ENCODE data around the gene FANK1.
"Not testable (repeated sequence)": the region's sequence is repeated elsewhere in the genome, so short reads cannot be mapped to it uniquely, and the experiment has no call there.

FANK1 gene

DNA sequence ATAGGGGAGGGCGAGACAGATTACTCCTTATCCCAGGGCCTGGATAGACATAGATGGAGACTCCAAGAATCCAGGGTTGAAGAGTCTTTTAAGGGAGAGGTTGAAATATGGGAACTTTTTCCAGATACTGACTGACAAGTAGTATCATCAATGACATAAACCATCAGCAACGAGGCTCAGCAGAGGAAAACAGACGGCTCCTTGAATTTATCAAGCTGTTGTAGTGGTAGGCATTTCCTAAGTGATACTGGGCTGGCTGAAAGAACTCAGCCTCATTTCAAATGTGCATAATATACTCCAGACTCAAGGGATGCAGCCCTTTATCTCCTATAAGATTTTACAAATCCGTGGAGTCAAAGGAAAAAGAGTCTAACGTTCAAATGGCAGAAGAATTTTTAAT lies 150.5 kb downstream of the FANK1 start:
- no peaks in the 10 kb centered on the region for H3K27me3 ChIP-seq (ENCODE audit: control insufficient read depth, insufficient read depth, low read length)
- H3K9ac ChIP-seq (ENCODE audit: low read length): no peak overlapping the region
- no peaks in the 10 kb centered on the region for H3K36me3 ChIP-seq (ENCODE audit: control insufficient read depth, insufficient read depth, low read length)
- H3K9me3 ChIP-seq (ENCODE audit: control insufficient read depth, low read length): no peaks in the 10 kb centered on the region
- H3K4me3 ChIP-seq (ENCODE audit: low read length): no peak overlapping the region
- peaks cover 11% of the 10 kb centered on the region for H3K4me1 ChIP-seq (ENCODE audit: control insufficient read depth, insufficient read depth, low read length)

DNA sequence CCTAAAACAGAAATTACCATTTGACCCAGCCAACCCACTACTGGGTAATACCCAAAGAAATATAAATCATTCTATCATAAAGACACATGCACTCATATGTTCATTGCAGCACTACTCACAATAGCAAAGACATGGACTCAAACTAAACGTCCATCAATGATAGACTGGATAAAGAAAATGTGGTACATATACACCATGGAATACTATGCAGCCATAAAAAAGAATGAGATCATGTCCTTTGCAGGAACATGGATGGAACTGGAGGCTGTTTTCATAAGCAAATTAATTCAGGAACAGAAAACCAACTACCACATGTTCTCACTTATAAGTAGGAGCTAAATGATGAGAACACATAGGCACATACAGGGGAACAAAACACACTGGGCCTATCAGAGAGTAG lies 151.4 kb downstream of the FANK1 start:
- not testable (repeated sequence) for H3K9ac ChIP-seq (ENCODE audit: low read length); H3K36me3 ChIP-seq (ENCODE audit: control insufficient read depth, insufficient read depth, low read length); H3K4me3 ChIP-seq (ENCODE audit: low read length); H3K4me1 ChIP-seq (ENCODE audit: control insufficient read depth, insufficient read depth, low read length); H3K27me3 ChIP-seq (ENCODE audit: control insufficient read depth, insufficient read depth, low read length); H3K9me3 ChIP-seq (ENCODE audit: control insufficient read depth, low read length)

GRCh38 chr10:126049759-126050700 lies 153.7 kb downstream of the FANK1 start:
- Histone ChIP-seq H3K9ac (ENCODE audit: low read length) (no peak overlapping the region), H3K9me3 (ENCODE audit: control insufficient read depth, low read length) (no peaks in the 10 kb centered on the region), H3K36me3 (ENCODE audit: control insufficient read depth, insufficient read depth, low read length) (no peaks in the 10 kb centered on the region), H3K4me3 (ENCODE audit: low read length) (no peak overlapping the region), H3K27me3 (ENCODE audit: control insufficient read depth, insufficient read depth, low read length) (no peaks in the 10 kb centered on the region), H3K4me1 (ENCODE audit: control insufficient read depth, insufficient read depth, low read length) (no peaks in the 10 kb centered on the region)

DNA sequence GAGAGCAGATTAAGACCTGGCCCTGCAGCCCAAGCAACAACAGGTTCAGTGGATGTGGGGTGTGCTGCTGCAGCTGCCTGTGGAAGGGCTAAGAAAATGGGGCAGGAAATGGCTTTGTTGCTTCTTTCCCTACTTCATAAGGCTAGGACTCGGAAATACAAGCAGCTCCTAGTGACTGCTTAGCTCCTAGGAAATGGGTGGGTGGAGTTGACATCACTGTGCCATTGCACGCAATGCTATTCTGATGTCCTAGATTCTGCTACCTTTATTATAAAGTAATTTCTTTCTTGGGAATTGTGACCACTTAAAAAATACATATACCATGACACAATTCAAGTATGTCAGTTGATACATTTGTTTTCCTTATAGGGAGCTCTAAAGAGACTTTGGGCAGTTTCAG lies 155.8 kb downstream of the FANK1 start:
- H3K4me1 ChIP-seq (ENCODE audit: control insufficient read depth, insufficient read depth, low read length): no peaks in the 10 kb centered on the region
- H3K27me3 ChIP-seq (ENCODE audit: control insufficient read depth, insufficient read depth, low read length): no peaks in the 10 kb centered on the region
- H3K9ac ChIP-seq (ENCODE audit: low read length): no peak overlapping the region
- no peaks in the 10 kb centered on the region for H3K9me3 ChIP-seq (ENCODE audit: control insufficient read depth, low read length)
- H3K4me3 ChIP-seq (ENCODE audit: low read length): no peak overlapping the region
- H3K36me3 ChIP-seq (ENCODE audit: control insufficient read depth, insufficient read depth, low read length): no peaks in the 10 kb centered on the region

DNA sequence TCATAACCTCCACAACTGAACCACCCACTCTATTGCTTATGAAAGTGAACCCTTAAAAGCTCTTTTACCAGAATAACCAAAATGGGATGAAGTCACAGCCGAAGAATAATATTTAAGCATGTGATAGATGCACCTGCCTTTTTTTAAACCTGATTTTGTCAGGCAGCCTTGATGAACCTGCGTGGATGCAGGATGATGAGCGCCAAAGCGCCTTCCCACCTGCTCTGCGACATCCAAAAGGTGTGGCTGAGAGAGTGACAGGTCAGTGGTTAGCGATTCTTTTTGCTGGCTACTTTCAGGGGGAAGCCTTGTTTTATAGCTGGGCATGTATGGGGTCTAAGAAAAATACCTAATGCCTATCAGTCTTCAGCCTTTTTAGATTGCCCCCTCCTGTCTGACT lies 157.8 kb downstream of the FANK1 start:
- Histone ChIP-seq H3K9ac (ENCODE audit: low read length) (no peak overlapping the region), H3K4me1 (ENCODE audit: control insufficient read depth, insufficient read depth, low read length) (no peaks in the 10 kb centered on the region), H3K9me3 (ENCODE audit: control insufficient read depth, low read length) (no peaks in the 10 kb centered on the region), H3K27me3 (ENCODE audit: control insufficient read depth, insufficient read depth, low read length) (no peaks in the 10 kb centered on the region), H3K4me3 (ENCODE audit: low read length) (no peak overlapping the region), H3K36me3 (ENCODE audit: control insufficient read depth, insufficient read depth, low read length) (no peaks in the 10 kb centered on the region)

GRCh38 chr10:126057494-126057893 lies 161.1 kb downstream of the FANK1 start:
- no peaks in the 10 kb centered on the region for H3K36me3 ChIP-seq (ENCODE audit: control insufficient read depth, insufficient read depth, low read length)
- H3K4me1 ChIP-seq (ENCODE audit: control insufficient read depth, insufficient read depth, low read length): no peaks in the 10 kb centered on the region
- H3K27me3 ChIP-seq (ENCODE audit: control insufficient read depth, insufficient read depth, low read length): no peaks in the 10 kb centered on the region
- H3K9ac ChIP-seq (ENCODE audit: low read length): no peak overlapping the region
- no peaks in the 10 kb centered on the region for H3K9me3 ChIP-seq (ENCODE audit: control insufficient read depth, low read length)
- no peak overlapping the region for H3K4me3 ChIP-seq (ENCODE audit: low read length)

- Histone ChIP-seq H3K4me1 (ENCODE audit: control insufficient read depth, insufficient read depth, low read length) (no peaks in the 10 kb centered on the region), H3K27me3 (ENCODE audit: control insufficient read depth, insufficient read depth, low read length) (no peaks in the 10 kb centered on the region), H3K9ac (ENCODE audit: low read length) (no peak overlapping the region), H3K4me3 (ENCODE audit: low read length) (no peak overlapping the region), H3K36me3 (ENCODE audit: control insufficient read depth, insufficient read depth, low read length) (no peaks in the 10 kb centered on the region), H3K9me3 (ENCODE audit: control insufficient read depth, low read length) (no peaks in the 10 kb centered on the region)
Measured at GRCh38 chr10:126058104-126058503, 161.7 kb downstream of the FANK1 start.

GRCh38 chr10:126058507-126058906 lies 162.1 kb downstream of the FANK1 start:
- no peaks in the 10 kb centered on the region for H3K9me3 ChIP-seq (ENCODE audit: control insufficient read depth, low read length)
- H3K27me3 ChIP-seq (ENCODE audit: control insufficient read depth, insufficient read depth, low read length): no peaks in the 10 kb centered on the region
- no peaks in the 10 kb centered on the region for H3K4me1 ChIP-seq (ENCODE audit: control insufficient read depth, insufficient read depth, low read length)
- H3K9ac ChIP-seq (ENCODE audit: low read length): no peak overlapping the region
- H3K36me3 ChIP-seq (ENCODE audit: control insufficient read depth, insufficient read depth, low read length): no peaks in the 10 kb centered on the region
- no peak overlapping the region for H3K4me3 ChIP-seq (ENCODE audit: low read length)

Measured in mucosa of stomach (tissue), 1 donor.